Panc1 (cell line): ENCODE data around the gene SOWAHC. TPM values are rescaled to one million over a fixed set of nuclear protein-coding genes. Genes with fewer than 3 reads are reported as not detected.

Experiments
- ATAC-seq: fragments of 200-7000 bp; cut with Tn5 transposase; 2 replicates; pipeline ENCODE4 v1.9.1; 2020; ENCODE audit warnings: mild to moderate bottlenecking, moderate library complexity
- BruUV-seq: library from RNA; stranded (reverse); fragments of 400-500 nt; replicated peaks from 2 replicates; lab custom pipeline; 2021; lab: Mats Ljungman, UMichigan
- CTCF ChIA-PET: fragments of 300-600 bp; sonication (Branson Sonifier 250); formaldehyde crosslinking; loops from one replicate; lab custom pipeline; 2022; ENCODE audit warnings: antibody characterized with exemption; lab: Charles Lee
- POLR2A ChIA-PET: fragments of 300-600 bp; sonication (Branson Sonifier 250); formaldehyde crosslinking; loops from one replicate; lab custom pipeline; 2022; ENCODE audit warnings: antibody characterized with exemption; lab: Charles Lee
- DNase-seq: peaks from one replicate; pipeline ENCODE4 v3.0.0-alpha.2; 2010; ENCODE audit warnings: low read depth, low spot score
- H3K27ac ChIP-seq: 2 replicates; pipeline ENCODE4 v1.5.1; 2011; ENCODE audit warnings: mild to moderate bottlenecking, low read length, inconsistent platforms
- H3K27me3 ChIP-seq: fragments of 200-500 bp; sonication (Bioruptor generic); 2 replicates; pipeline ENCODE4 v1.6.0; 2014; ENCODE audit warnings: low read length, inconsistent platforms; ENCODE audit not compliant: control insufficient read depth, insufficient read depth
- H3K36me3 ChIP-seq: fragments of 200-500 bp; sonication (Bioruptor generic); 2 replicates; pipeline ENCODE4 v1.5.1; 2014; ENCODE audit warnings: inconsistent platforms, mild to moderate bottlenecking, low read length, moderate library complexity; ENCODE audit not compliant: control insufficient read depth, insufficient read depth
- H3K4me1 ChIP-seq: 2 replicates; pipeline ENCODE4 v1.5.1; 2011; ENCODE audit warnings: inconsistent platforms, mild to moderate bottlenecking, low read length, moderate library complexity; ENCODE audit not compliant: control insufficient read depth, insufficient read depth
- H3K4me3 ChIP-seq, 2 experiments: 2 replicates each; pipeline ENCODE4 v1.5.1; 2011 to 2012; ENCODE audit warnings: low read depth in 2 of 2, low read length in 2 of 2, mild to moderate bottlenecking in 2 of 2, inconsistent platforms in 1 of 2, moderate library complexity in 1 of 2
- H3K9me3 ChIP-seq: fragments of 200-500 bp; sonication (Bioruptor generic); 2 replicates; pipeline ENCODE4 v1.5.1; 2014; ENCODE audit warnings: low read depth, mild to moderate bottlenecking, inconsistent platforms, low read length, moderate library complexity; ENCODE audit not compliant: control insufficient read depth, insufficient read depth
- POLR2AphosphoS5 ChIP-seq: IDR thresholded peaks from 2 replicates; pipeline ENCODE4 v1.6.1; 2012; ENCODE audit warnings: mild to moderate bottlenecking, low read depth, low read length, moderate library complexity
- REST ChIP-seq, 2 experiments: IDR thresholded peaks; 2 replicates each; pipeline ENCODE4 v1.6.1; 2011 to 2012; ENCODE audit warnings: low read depth in 2 of 2, control low read depth in 1 of 2, low read length in 1 of 2, mild to moderate bottlenecking in 1 of 2, moderate library complexity in 1 of 2; ENCODE audit not compliant: insufficient read depth in 1 of 2
- SIN3A ChIP-seq: IDR thresholded peaks from 2 replicates; pipeline ENCODE4 v1.6.1; 2012; ENCODE audit warnings: low read depth, mild to moderate bottlenecking, low read length, moderate library complexity, borderline replicate concordance; ENCODE audit not compliant: insufficient read depth
- TCF7L2 ChIP-seq: IDR thresholded peaks from 2 replicates; pipeline ENCODE4 v1.6.1; 2011; ENCODE audit warnings: mild to moderate bottlenecking, low read depth, low read length, inconsistent platforms
- in situ Hi-C: cut with HindIII; loops from 2 replicates; pipeline ENCODE4 v1.10.0; 2016; ENCODE audit warnings: low sequenced_read_pairs, low pct_unique_long_range_greater_than_20kb
- intact Hi-C: fragments of 100-400 bp; cut with micrococcal nuclease; formaldehyde crosslinking; loops from one replicate; pipeline ENCODE4 v1.10.0; 2022; ENCODE audit not compliant: unreplicated experiment
- total RNA-seq: library from RNA; stranded (reverse); gene quantifications from one replicate; pipeline ENCODE4 v1.2.1, GENCODE V29; 2021; ENCODE audit not compliant: unreplicated experiment
- TF ChIP-seq, protein P1 (sequence below): fragments of 450-650 bp; IDR thresholded peaks from 2 replicates; pipeline ENCODE4 v1.5.1; 2017; ENCODE audit warnings: mild to moderate bottlenecking

The SOWAHC gene
- total RNA-seq, 1 experiment from 2014 or later: 23.4 TPM

- no peak for ATAC-seq
Observed at GRCh38 chr2:109632158-109632789, 18.1 kb downstream of the SOWAHC start.

GRCh38 chr2:109633284-109633961 is 19.3 kb downstream of the SOWAHC start:
- TF ChIP-seq REST (IDR thresholded peaks at IDR 0.05; ENCODE audit: insufficient read depth in 1 of 2, low read depth in 2 of 2, low read length in 1 of 2): no peak
- Histone ChIP-seq H3K4me1 (no peaks in the 10 kb centered on the region), H3K4me3 (no peak overlapping the region), H3K36me3 (no peaks in the 10 kb centered on the region), H3K9me3 (no peaks in the 10 kb centered on the region), H3K27ac (no peak overlapping the region), H3K27me3 (no peaks in the 10 kb centered on the region)
- ATAC-seq (no peak), DNase-seq (no peak)
- intact Hi-C loops: no loop called here
- ChIA-PET POLR2A (no interaction called here), CTCF (no interaction called here)
- BruUV-seq: no TSS peak
- in situ Hi-C loops: no loop called here

More at GRCh38 chr2:109632158-109632789, 18.1 kb downstream of the SOWAHC start:
- ChIA-PET CTCF (no interaction called here), POLR2A (interaction anchor here (0.6 kb wide), 1 partner anchor 44 kb away, joined by 3 read pairs; no protein-coding TSS in a partner anchor)
- TF ChIP-seq SIN3A (no peak), TCF7L2 (no peak), POLR2AphosphoS5 (no peak), REST (IDR thresholded peaks at IDR 0.05; ENCODE audit: insufficient read depth in 1 of 2, low read depth in 2 of 2, low read length in 1 of 2) (no peak)
- TF ChIP-seq, protein P1, sequence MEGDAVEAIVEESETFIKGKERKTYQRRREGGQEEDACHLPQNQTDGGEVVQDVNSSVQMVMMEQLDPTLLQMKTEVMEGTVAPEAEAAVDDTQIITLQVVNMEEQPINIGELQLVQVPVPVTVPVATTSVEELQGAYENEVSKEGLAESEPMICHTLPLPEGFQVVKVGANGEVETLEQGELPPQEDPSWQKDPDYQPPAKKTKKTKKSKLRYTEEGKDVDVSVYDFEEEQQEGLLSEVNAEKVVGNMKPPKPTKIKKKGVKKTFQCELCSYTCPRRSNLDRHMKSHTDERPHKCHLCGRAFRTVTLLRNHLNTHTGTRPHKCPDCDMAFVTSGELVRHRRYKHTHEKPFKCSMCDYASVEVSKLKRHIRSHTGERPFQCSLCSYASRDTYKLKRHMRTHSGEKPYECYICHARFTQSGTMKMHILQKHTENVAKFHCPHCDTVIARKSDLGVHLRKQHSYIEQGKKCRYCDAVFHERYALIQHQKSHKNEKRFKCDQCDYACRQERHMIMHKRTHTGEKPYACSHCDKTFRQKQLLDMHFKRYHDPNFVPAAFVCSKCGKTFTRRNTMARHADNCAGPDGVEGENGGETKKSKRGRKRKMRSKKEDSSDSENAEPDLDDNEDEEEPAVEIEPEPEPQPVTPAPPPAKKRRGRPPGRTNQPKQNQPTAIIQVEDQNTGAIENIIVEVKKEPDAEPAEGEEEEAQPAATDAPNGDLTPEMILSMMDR: no peak
- Histone ChIP-seq H3K4me1 (no peaks in the 10 kb centered on the region), H3K27ac (no peak overlapping the region), H3K36me3 (no peaks in the 10 kb centered on the region), H3K9me3 (no peaks in the 10 kb centered on the region), H3K4me3 (no peak overlapping the region), H3K27me3 (no peaks in the 10 kb centered on the region)
- in situ Hi-C loops (no loop called here), intact Hi-C loops (no loop called here)
- no peak for DNase-seq
- no TSS peak for BruUV-seq
